T follicular helper cell (primary cell): ENCODE results near the gene ZNF337.

Experiments used
- DNase-seq: peaks from one replicate; pipeline ENCODE4 v3.0.0-alpha.2; 2020; ENCODE audit warnings: low read depth

The ZNF337 gene

DNA sequence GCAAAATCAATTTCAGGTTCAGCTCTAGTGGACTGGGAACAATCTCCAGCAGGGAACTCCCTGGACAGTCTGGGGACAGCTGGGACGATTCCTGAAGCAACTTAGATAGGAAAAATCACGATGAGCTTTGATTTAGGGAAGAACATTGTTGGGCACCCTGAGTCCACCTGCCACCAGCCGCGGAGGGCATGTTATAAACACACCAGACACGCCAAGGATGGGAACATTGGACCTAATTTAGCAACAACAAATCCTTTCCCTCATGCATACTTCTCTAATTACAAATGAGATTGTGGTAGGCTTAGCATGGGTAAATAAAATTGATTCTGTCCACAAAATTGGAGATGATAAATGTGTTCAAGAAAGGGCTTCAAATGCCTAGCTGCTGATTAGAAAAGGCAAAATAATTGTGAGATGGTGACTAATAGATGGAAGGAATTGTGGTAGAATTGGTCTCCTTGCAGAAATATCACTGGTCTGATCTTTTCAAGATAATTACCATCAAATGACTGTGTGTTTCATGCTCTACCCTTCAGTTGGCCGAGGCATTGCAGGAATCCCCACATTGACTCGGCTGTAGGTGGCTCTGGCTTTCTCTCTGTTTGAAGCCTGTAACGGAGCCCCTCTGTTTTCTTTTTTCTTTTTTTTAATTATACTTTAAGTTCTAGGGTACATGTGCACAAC is 66.7 kb downstream of the ZNF337 start:
- no peak for DNase-seq

GRCh38 chr20:25626779-25627178 is 69.9 kb downstream of the ZNF337 start:
- no peak for DNase-seq

DNA sequence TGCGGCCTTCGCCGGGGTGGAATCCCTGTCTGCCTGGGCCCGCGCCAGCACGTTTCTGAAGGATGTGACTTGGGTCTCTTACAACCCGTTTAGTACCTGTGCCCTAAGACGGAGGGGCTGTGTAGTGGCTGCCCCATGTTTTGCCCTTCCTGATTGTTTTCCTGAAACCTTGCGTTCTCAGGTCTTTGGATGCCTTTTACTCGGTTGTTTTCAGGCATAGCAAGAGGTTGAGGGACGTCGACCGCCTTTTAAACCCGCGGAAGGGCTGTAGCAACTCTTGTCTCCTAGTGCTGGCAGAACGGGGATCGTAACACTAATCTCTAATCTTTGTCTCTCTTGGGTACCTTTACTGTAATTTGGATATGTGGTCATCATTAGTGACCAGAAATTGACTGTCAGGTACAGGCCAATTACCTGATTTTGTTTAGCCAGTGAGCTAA is 72.1 kb downstream of the ZNF337 start:
- DNase-seq, result no peak
